ENCODE measurements around the gene NBPF19. TPM values are rescaled to one million over a fixed set of nuclear protein-coding genes. Genes with fewer than 3 reads are reported as not detected.
A peak's percentile ranks its signal among the peaks of the same experiment; 100 is the strongest.
"Not testable (repeated sequence)": the region's sequence is repeated elsewhere in the genome, so short reads cannot be mapped to it uniquely, and the experiment has no call there.

The NBPF19 gene
- total RNA-seq (ENCODE audit: low replicate concordance): 10.1 and 13.9 TPM in 2 replicates

- not testable (repeated sequence) for DNase-seq (ENCODE audit: low read depth); H3K4me3 ChIP-seq (ENCODE audit: low read depth, low read length)
Observed at GRCh38 chr1:149474745-149475144, at the start of gene NBPF19. Gene NBPF19, plus strand, starts transcription at chr1:149475045. Its CDS starts 888 bp downstream, at chr1:149475933.

DNA sequence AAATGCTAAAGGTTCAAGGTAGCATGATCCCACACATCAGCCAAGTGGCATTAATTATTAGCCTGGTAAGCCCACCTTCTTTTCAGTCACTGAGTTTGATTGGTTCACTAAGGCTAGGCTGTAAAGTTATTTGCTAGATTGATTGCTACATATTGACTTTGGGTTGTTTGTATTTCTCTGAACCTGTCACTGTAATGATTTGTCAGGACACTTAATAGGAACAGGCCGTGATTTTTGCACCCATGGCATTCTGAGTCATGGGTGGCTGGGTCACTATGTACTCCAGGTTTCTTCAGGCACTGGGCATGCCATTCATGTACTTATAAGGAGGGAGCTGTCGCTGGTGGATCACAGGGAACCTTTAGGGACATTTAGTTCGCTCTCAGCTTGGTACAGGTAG, 46.5 kb upstream of the NBPF19 start:
- DNase-seq (ENCODE audit: low read depth); H3K4me3 ChIP-seq (ENCODE audit: low read depth, low read length): not testable (repeated sequence)

DNA sequence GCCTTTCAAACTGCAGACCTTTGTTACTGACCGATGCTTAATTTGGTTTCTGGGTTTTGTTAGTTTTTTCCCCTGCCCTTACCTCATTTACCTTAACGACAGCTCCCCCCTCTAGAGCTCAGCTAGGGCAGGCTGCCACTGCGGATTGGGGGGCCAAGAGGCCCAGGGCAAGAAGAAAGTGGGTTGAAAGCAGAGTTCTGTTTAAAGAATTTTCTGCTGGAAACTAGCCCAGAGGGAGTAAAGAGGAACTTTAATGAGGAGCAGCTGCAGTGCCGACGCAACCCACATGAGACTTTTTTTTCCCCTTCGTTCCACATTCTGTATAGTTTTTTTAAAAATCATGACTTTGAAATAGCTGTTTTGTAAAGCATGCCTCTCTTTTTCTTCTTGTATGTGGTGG, 29.4 kb upstream of the NBPF19 start:
- H3K4me3 ChIP-seq (ENCODE audit: low read depth, low read length): not testable (repeated sequence)
- DNase-seq (ENCODE audit: low read depth): peak; percentile 77

GRCh38 chr1:149452196-149452595, 22.6 kb upstream of the NBPF19 start:
- not testable (repeated sequence) for H3K4me3 ChIP-seq (ENCODE audit: low read depth, low read length); DNase-seq (ENCODE audit: low read depth)

GRCh38 chr1:149452652-149453051, 22.2 kb upstream of the NBPF19 start:
- not testable (repeated sequence) for DNase-seq (ENCODE audit: low read depth); H3K4me3 ChIP-seq (ENCODE audit: low read depth, low read length)

DNA sequence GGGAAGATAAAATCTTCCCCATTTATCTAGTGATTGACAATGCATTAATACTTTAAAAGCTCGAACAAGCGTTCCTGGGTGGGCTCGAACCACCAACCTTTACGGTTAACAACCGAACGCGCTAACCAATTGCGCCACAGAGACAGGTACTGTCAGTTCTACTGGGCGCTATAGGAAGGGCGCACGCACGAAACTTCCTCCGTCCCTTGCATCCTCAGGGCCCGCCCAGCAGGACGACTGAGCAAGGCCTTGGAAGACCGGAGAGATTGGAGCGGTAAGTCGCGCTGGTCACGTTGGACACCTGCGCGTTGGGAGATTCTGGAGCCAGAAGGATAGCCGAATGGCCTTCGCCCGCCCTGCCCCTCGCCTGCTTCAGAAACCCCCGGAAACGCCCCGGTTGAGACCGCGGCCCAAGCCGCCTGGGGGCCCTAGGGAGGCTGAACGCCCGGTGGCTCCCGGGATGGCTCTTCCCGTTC, 83.5 kb downstream of the NBPF19 start:
- peak overlapping the region; percentile 56 for H3K4me3 ChIP-seq (ENCODE audit: low read depth, low read length)
- DNase-seq (ENCODE audit: low read depth): peak; percentile 56

DNA sequence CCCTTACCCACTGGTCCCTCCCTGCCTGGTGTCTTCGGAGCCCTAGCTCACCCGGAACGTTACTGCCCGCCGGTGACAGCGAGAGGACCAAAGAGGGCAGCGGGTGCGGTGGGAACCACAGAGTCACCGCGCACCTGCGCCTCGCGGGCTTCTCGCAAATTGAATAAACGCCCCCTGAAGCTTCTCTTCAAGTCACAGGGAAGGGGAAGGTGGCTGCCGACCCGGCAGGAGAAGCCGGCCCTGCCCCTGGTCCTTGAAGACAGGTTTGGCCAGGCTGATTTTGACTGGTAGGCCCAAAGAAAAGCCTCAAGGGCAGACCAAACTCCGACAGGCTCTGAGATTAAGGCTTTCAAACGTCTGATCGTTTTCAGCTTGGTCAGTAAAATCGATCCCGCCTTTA, 87.0 kb downstream of the NBPF19 start:
- not testable (repeated sequence) for H3K4me3 ChIP-seq (ENCODE audit: low read depth, low read length); DNase-seq (ENCODE audit: low read depth)

GRCh38 chr1:149565485-149565884, 90.6 kb downstream of the NBPF19 start:
- DNase-seq (ENCODE audit: low read depth); H3K4me3 ChIP-seq (ENCODE audit: low read depth, low read length): not testable (repeated sequence)

DNA sequence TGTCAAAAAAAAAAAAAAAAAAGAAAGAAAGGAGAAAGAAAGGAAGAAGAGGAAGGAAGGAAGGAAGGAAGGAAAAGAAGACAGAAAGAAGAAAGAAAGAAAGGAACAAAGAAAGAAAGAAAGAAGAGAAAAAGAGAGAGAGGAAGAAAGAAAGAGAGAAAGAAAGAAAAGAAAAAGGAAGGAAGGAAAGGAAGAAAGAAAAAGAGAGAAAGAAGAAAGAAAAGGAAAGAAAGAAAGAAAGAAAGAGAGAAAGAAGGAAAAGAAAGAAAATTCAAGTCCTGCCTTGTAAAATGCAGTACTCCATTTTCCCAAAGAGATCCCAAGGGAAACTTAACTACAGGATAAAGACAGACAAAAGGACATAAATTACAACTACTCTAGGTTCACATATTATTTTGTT, 97.9 kb downstream of the NBPF19 start:
- DNase-seq (ENCODE audit: low read depth): not testable (repeated sequence)

GRCh38 chr1:149585592-149585991, 110.7 kb downstream of the NBPF19 start:
- not testable (repeated sequence) for DNase-seq (ENCODE audit: low read depth); H3K4me3 ChIP-seq (ENCODE audit: low read depth, low read length)

More for the DNA sequence above, 97.9 kb downstream of the NBPF19 start:
- not testable (repeated sequence) for H3K4me3 ChIP-seq (ENCODE audit: low read depth, low read length)

Other genes starting within 250 kb of the NBPF19 start
- gene PPIAL4C, start 108.8 kb downstream of the NBPF19 start, total RNA-seq (ENCODE audit: low replicate concordance): not detected in 2 replicates

Measured in fibroblast of the aortic adventitia (primary cell).